HG03103 (cell line): ENCODE results near the gene MMP8.

Experiments
- ATAC-seq: cut with Tn5 transposase; IDR thresholded peaks from one replicate; pipeline ENCODE4 v1.9.1; 2021; ENCODE audit warnings: low read depth; ENCODE audit not compliant: unreplicated experiment

MMP8 gene

GRCh38 chr11:102662607-102663006, 62.1 kb downstream of the MMP8 start:
- no peak for ATAC-seq
